Activated T-helper 1 cell treated with Interleukin-2 at 50 U/mL for 16 hours (primary cell): ENCODE results near the gene COX4I2.
"Not testable (repeated sequence)": the region's sequence is repeated elsewhere in the genome, so short reads cannot be mapped to it uniquely, and the experiment has no call there.

Experiments
- DNase-seq: peaks from one replicate; pipeline ENCODE4 v3.0.0-alpha.2; 2020; ENCODE audit warnings: low read depth

The COX4I2 gene

GRCh38 chr20:31654534-31654933 lies 16.8 kb downstream of the COX4I2 start:
- no peak for DNase-seq

GRCh38 chr20:31661625-31662371 lies 24.1 kb downstream of the COX4I2 start:
- peak; percentile 63 for DNase-seq

- DNase-seq = no peak
Measured at GRCh38 chr20:31662372-31662854, 24.7 kb downstream of the COX4I2 start.

GRCh38 chr20:31663524-31663837 lies 25.8 kb downstream of the COX4I2 start:
- no peak for DNase-seq

GRCh38 chr20:31663838-31664695 lies 26.4 kb downstream of the COX4I2 start:
- DNase-seq = no peak

GRCh38 chr20:31664696-31665354 lies 27.1 kb downstream of the COX4I2 start:
- no peak for DNase-seq

GRCh38 chr20:31665753-31666152 lies 28.0 kb downstream of the COX4I2 start:
- DNase-seq = no peak

GRCh38 chr20:31666258-31667042 lies 28.7 kb downstream of the COX4I2 start:
- DNase-seq = no peak

- no peak for DNase-seq
Measured at GRCh38 chr20:31667315-31668285, 29.9 kb downstream of the COX4I2 start.

- DNase-seq = not testable (repeated sequence)
Measured at GRCh38 chr20:31668944-31669343, 31.2 kb downstream of the COX4I2 start.

GRCh38 chr20:31669876-31670275 lies 32.2 kb downstream of the COX4I2 start:
- DNase-seq = no peak

GRCh38 chr20:31670371-31671228 lies 32.9 kb downstream of the COX4I2 start:
- no peak for DNase-seq

- no peak for DNase-seq
Measured at GRCh38 chr20:31671324-31671723, 33.6 kb downstream of the COX4I2 start.

GRCh38 chr20:31673435-31673834 lies 35.7 kb downstream of the COX4I2 start:
- no peak for DNase-seq

- no peak for DNase-seq
Measured at GRCh38 chr20:31673943-31674463, 36.3 kb downstream of the COX4I2 start.

GRCh38 chr20:31674895-31675827 lies 37.4 kb downstream of the COX4I2 start:
- peak; percentile 41 for DNase-seq

- peak; percentile 59 for DNase-seq
Measured at GRCh38 chr20:31675828-31676608, 38.3 kb downstream of the COX4I2 start.

GRCh38 chr20:31676609-31676989 lies 38.9 kb downstream of the COX4I2 start:
- no peak for DNase-seq
